ENCODE measurements around the gene CHTF8. TPM values are rescaled to one million over a fixed set of nuclear protein-coding genes. Genes with fewer than 3 reads are reported as not detected.

Gene CHTF8
- 34.8 TPM for total RNA-seq

DNA sequence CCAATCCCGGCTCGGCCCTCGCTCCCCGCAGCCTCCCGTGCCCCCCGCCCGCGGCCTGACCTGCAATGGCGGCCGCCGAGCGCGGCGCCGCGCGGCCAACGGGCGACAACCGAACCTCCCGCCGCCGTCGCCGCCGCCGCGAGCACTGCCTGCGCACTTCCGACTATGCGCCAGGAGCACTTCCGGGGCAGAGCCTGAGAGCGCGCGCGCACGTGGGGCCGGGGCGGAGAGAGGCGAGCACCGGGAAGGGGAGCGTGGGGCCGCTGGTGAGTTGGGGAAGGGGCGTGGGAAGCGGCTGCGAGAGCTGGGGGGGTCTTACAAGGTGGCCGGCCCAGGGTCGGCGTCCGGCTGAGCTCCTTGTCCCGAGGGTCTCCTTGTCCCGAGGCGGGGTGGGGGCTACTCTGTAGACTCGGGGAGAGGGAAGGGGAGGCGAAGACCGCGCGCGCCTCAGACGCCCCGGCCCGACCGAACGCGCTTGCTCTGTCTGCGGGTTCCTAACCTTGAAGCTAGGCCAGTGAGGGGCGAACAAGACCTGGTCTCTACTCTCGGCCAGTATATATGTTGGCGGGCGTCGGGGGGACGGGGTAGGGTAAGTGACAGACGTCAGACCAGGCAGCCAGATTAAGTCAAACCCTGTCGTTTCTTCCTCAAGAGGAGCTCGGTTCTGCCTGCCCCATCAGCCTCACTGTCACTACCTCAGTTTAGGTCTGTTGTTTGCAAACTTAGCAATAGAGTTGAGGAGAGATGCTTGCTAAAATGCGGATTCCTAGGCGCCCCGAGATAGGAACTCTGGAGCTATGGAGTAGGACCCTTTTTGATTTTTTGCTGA lies at the start of gene CHTF8, which contains the start of gene UTP4:
Gene CHTF8 (minus strand): TSS at position 165 of the 829 bp plus-strand sequence. CDS start 11,130 bp downstream, outside the sequence.
Gene UTP4 (plus strand): TSS at position 226 of the 829 bp plus-strand sequence. CDS start 811 bp downstream, outside the sequence.
- peak within 1 kb of the TSS; percentile 89 for H3K4me3 ChIP-seq (ENCODE audit: low read length)
- H3K4me1 ChIP-seq (ENCODE audit: insufficient read depth, low read length) = peaks cover 19% of the 10 kb centered on the region
- no peaks in the 10 kb centered on the region for H3K9me3 ChIP-seq (ENCODE audit: low read depth, low read length)
- no peaks in the 10 kb centered on the region for H3K27me3 ChIP-seq (ENCODE audit: insufficient read depth, low read length)

GRCh38 chr16:69180011-69180338 lies 47.6 kb upstream of the CHTF8 start:
- Histone ChIP-seq H3K4me3 (ENCODE audit: low read length) (no peak overlapping the region), H3K27me3 (ENCODE audit: insufficient read depth, low read length) (no peaks in the 10 kb centered on the region), H3K9me3 (ENCODE audit: low read depth, low read length) (no peaks in the 10 kb centered on the region), H3K4me1 (ENCODE audit: insufficient read depth, low read length) (peaks cover 9% of the 10 kb centered on the region)

- H3K4me1 ChIP-seq (ENCODE audit: insufficient read depth, low read length) = peaks cover 7% of the 10 kb centered on the region
- no peaks in the 10 kb centered on the region for H3K27me3 ChIP-seq (ENCODE audit: insufficient read depth, low read length)
- no peak overlapping the region for H3K4me3 ChIP-seq (ENCODE audit: low read length)
- no peaks in the 10 kb centered on the region for H3K9me3 ChIP-seq (ENCODE audit: low read depth, low read length)
These were observed 47.1 kb upstream of the CHTF8 start for GRCh38 chr16:69179328-69180010.

GRCh38 chr16:69176033-69176800 lies 43.8 kb upstream of the CHTF8 start:
- H3K9me3 ChIP-seq (ENCODE audit: low read depth, low read length) = no peaks in the 10 kb centered on the region
- H3K4me1 ChIP-seq (ENCODE audit: insufficient read depth, low read length) = peaks cover 28% of the 10 kb centered on the region
- no peaks in the 10 kb centered on the region for H3K27me3 ChIP-seq (ENCODE audit: insufficient read depth, low read length)
- H3K4me3 ChIP-seq (ENCODE audit: low read length) = no peak overlapping the region

DNA sequence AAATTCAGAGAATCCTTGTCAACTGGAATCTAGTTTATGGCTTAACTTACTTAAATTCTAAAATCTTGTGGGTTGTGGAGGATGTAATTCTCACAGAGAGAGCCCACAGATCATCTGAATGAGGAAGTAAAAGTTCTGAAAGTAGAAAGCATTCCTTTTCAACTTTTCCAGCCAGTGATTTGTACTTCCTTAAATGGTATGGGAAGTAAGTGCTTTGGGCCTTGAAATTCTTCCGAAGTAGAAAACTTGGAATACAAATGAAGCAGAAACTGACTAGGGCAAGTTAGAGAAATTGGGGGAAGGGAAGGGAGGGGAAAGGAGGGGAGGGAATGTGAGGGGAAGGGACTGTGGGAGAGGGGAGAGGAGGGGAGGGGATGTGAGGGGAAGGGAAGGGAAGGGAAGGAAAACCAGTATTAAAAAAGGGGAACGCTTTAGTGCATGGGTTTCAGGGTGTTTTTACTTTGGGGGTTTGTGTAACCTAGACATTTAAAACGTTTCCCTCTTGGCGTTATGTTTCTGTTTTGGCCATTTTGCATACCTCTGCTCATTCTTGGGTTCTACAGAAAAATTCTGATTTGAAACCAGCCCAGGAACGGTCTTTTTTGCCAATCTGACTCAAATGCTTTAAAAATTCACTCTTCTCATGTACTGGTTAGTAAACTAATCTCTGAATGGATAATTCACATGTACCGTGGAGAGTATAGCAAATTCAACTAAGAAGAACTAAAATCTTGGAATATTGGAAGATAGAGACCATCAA lies 39.1 kb upstream of the CHTF8 start:
- H3K4me1 ChIP-seq (ENCODE audit: insufficient read depth, low read length) = peaks cover 26% of the 10 kb centered on the region
- H3K27me3 ChIP-seq (ENCODE audit: insufficient read depth, low read length) = no peaks in the 10 kb centered on the region
- H3K4me3 ChIP-seq (ENCODE audit: low read length) = no peak overlapping the region
- H3K9me3 ChIP-seq (ENCODE audit: low read depth, low read length) = no peaks in the 10 kb centered on the region

DNA sequence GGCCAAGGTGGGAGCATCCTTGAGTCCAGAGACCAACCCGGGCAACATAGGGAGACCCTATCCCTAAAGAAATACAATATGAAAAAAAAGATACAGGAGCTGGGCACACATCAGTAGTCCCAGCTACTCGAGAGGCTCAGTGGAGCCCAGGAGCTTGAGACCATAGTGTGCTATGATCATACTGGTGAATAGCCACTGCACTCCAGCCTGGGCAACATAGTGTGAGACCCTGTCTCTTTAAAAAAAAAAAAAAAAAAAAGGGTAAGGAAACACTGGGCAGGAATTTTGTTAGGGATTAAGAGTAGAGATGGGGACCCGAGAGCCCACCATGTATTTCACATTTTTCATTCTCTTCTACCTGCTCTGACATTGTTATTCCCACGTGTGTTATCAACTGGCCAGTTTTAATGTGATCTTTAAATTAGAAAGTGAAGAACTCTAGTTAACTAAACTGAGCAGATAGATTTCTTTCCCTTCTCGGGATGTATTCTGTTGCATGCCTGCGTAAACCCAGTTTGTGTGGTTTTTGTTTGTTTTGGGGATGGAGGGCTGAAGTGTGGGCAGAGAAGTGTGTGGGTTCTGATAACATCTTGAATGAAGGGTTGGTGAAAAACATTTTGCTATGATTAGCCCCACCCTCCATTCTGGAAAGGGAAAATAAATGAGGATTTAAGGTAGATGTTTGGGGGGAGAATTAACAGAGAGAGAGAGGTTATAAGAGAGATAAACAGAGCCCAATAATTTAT lies 37.4 kb upstream of the CHTF8 start:
- peaks cover 34% of the 10 kb centered on the region for H3K4me1 ChIP-seq (ENCODE audit: insufficient read depth, low read length)
- H3K27me3 ChIP-seq (ENCODE audit: insufficient read depth, low read length) = no peaks in the 10 kb centered on the region
- no peaks in the 10 kb centered on the region for H3K9me3 ChIP-seq (ENCODE audit: low read depth, low read length)
- H3K4me3 ChIP-seq (ENCODE audit: low read length) = no peak overlapping the region

DNA sequence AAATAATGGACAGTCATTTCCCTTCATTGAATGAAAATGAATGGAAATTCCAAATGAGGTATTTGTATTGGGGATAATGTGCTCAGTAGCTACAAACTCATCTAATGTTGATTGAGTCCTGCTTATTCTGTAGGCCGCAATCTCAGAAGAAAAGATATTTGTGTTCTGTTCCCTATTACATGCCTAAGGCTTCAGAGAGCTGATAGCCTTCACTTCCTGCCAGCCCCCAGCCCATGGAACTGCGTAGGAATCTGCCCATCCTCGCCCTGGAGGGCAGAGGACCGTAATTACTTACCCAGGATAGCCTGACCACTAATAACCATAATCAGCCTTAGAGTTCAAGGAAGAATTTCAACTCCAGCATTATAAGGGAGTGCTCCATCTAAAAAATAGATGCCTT lies 36.7 kb upstream of the CHTF8 start:
- Histone ChIP-seq H3K4me3 (ENCODE audit: low read length) (no peak overlapping the region), H3K27me3 (ENCODE audit: insufficient read depth, low read length) (no peaks in the 10 kb centered on the region), H3K4me1 (ENCODE audit: insufficient read depth, low read length) (peaks cover 33% of the 10 kb centered on the region), H3K9me3 (ENCODE audit: low read depth, low read length) (no peaks in the 10 kb centered on the region)

DNA sequence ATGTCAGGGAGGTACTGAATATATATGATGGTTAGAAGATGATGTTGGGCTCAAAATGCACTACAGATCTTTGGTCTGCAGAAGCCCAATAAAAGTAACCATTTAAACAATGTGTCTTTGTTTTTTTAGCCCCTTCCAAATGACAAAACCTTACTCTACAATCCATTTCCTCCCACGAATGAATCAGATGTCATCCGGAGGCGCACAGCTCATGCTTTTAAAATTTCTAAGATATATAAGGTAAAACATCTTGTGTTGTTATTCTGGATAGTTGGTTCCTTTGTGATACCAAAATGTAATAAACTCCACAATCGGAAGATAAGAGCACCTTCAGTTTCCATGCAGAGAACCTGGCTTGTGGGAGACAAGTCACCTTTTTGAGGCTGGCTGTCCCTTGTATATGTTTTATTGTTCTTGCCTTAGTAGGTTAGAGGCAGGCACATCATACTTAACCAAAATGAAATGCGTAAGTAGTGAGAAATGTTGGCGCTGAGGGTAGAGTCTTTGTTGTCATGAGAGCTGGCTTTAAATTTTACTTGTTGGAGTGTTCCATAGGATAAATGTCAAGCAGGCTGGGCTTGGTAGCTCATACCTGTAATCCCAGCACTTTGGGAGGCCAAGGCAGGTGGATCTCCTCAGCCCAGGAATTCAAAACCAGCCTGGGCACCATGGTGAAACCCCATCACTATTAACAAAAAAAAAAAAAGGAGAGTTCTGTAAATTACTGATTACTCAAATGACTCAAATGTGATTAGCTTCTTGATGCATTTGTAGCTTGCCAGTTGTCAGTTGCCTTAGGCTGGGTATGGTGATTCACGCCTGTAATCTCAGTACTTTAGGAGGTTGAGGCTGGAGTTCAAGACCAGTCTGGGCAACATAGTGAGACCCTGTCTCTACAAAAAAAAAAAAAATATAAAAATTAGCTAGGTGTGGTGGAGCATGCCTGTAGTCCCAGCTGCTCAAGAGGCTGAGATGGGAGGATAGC lies 34.9 kb upstream of the CHTF8 start:
- Histone ChIP-seq H3K9me3 (ENCODE audit: low read depth, low read length) (no peaks in the 10 kb centered on the region), H3K4me3 (ENCODE audit: low read length) (no peak overlapping the region), H3K4me1 (ENCODE audit: insufficient read depth, low read length) (peaks cover 20% of the 10 kb centered on the region), H3K27me3 (ENCODE audit: insufficient read depth, low read length) (no peaks in the 10 kb centered on the region)

DNA sequence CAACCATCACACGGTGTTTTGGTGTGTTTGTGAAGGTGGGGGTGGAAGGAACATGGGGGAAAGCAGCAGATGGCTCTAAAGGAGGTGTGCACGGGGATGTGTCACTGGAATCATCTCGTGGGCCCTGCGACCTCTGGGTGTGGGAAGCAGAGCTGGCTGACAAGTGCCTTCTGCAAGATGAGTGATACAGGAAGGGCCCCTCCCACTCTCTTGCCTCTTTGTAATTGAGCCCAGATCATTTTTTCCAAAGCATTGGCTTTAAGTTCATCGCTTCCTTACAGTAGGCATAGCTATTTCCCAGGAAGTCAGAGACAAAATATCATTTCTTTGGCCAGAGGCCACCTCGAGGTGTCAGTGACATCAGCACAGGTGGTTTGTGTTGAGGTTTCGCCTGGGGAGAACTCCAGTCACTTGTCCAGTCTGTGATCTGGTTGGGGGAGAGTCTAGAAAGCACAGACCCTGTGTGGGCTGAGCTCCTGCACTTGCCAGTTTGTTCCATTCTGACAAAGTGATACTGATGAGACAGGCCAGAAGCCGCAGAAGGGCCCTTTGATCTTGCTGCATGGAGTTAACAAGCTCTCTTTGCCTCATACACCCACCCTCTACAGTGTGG lies 33.9 kb upstream of the CHTF8 start:
- Histone ChIP-seq H3K27me3 (ENCODE audit: insufficient read depth, low read length) (no peaks in the 10 kb centered on the region), H3K4me3 (ENCODE audit: low read length) (no peak overlapping the region), H3K9me3 (ENCODE audit: low read depth, low read length) (no peaks in the 10 kb centered on the region), H3K4me1 (ENCODE audit: insufficient read depth, low read length) (peaks cover 14% of the 10 kb centered on the region)

GRCh38 chr16:69165584-69165983 lies 33.2 kb upstream of the CHTF8 start:
- Histone ChIP-seq H3K4me1 (ENCODE audit: insufficient read depth, low read length) (peaks cover 9% of the 10 kb centered on the region), H3K27me3 (ENCODE audit: insufficient read depth, low read length) (no peaks in the 10 kb centered on the region), H3K4me3 (ENCODE audit: low read length) (no peak overlapping the region), H3K9me3 (ENCODE audit: low read depth, low read length) (no peaks in the 10 kb centered on the region)

DNA sequence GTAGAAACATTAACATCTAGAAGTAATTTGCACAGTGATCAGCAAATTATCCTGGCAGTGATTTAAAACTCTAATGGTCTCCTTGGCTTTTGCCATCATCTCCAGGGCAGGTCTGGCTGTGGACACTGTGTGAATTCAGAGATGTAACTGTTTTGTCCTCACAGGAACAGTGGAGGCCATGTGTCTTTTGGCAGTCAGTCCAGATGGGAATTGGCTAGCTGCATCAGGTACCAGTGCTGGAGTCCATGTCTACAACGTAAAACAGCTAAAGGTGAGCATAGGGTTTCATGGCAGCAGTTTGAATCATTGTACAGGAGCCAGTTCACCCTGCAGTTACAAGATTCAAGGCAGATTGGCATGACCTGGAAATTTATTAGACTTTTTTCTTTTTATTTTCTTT lies 27.8 kb upstream of the CHTF8 start:
- no peaks in the 10 kb centered on the region for H3K27me3 ChIP-seq (ENCODE audit: insufficient read depth, low read length)
- no peaks in the 10 kb centered on the region for H3K4me1 ChIP-seq (ENCODE audit: insufficient read depth, low read length)
- H3K9me3 ChIP-seq (ENCODE audit: low read depth, low read length) = no peaks in the 10 kb centered on the region
- no peak overlapping the region for H3K4me3 ChIP-seq (ENCODE audit: low read length)

DNA sequence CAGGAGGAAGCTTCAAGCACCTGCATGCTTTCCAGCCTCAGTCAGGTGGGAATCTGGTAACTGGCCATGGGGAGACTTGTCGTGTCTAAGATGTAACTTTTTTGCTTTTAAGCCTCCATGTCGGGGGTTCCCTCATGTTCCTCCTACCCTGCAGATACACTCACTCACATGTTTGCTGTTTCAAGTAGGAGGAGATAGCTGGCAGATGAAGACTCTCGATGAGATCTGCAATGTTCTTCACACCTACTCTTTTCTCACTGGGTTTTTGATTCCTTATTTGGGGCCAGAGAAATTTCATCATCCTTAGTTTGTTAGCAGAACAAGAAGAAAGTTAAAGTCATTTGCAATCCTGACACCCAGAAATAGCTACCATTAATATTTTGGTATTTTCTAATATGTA lies 24.8 kb upstream of the CHTF8 start:
- no peaks in the 10 kb centered on the region for H3K4me1 ChIP-seq (ENCODE audit: insufficient read depth, low read length)
- H3K4me3 ChIP-seq (ENCODE audit: low read length) = no peak overlapping the region
- no peaks in the 10 kb centered on the region for H3K27me3 ChIP-seq (ENCODE audit: insufficient read depth, low read length)
- H3K9me3 ChIP-seq (ENCODE audit: low read depth, low read length) = no peaks in the 10 kb centered on the region
